Neuronal stem cell (in vitro differentiated cells): Measurements from ENCODE around the gene SYNGR2.

Source experiments
- DNase-seq: peaks from one replicate; pipeline ENCODE4 v3.0.0-alpha.2; 2013; ENCODE audit warnings: low spot score
- H2AFZ ChIP-seq: one replicate; pipeline ENCODE4 v1.6.1; 2013; ENCODE audit warnings: mild to moderate bottlenecking, low read length, inconsistent platforms
- H2AK5ac ChIP-seq: 2 replicates; pipeline ENCODE4 v1.6.1; 2013; ENCODE audit warnings: low read depth, mild to moderate bottlenecking, inconsistent platforms, low read length, moderate library complexity, mixed read lengths
- H2BK120ac ChIP-seq: 2 replicates; pipeline ENCODE4 v1.6.1; 2013; ENCODE audit warnings: low read depth, mild to moderate bottlenecking, inconsistent platforms, low read length, moderate library complexity, mixed read lengths
- H2BK12ac ChIP-seq: one replicate; pipeline ENCODE4 v1.6.1; 2013; ENCODE audit warnings: low read length, inconsistent platforms
- H2BK15ac ChIP-seq: 2 replicates; pipeline ENCODE4 v1.6.1; 2013; ENCODE audit warnings: mild to moderate bottlenecking, low read length, inconsistent platforms, mixed read lengths
- H2BK5ac ChIP-seq: one replicate; pipeline ENCODE4 v1.6.1; 2013; ENCODE audit warnings: inconsistent platforms, mild to moderate bottlenecking, low read length, moderate library complexity
- H3K14ac ChIP-seq: one replicate; pipeline ENCODE4 v1.6.1; 2013; ENCODE audit warnings: low read length, inconsistent platforms
- H3K18ac ChIP-seq: 2 replicates; pipeline ENCODE4 v1.6.1; 2013; ENCODE audit warnings: low read length, inconsistent platforms
- H3K23ac ChIP-seq: 2 replicates; pipeline ENCODE4 v1.6.1; 2013; ENCODE audit warnings: low read depth, mild to moderate bottlenecking, mixed read lengths, low read length, inconsistent platforms; ENCODE audit not compliant: poor library complexity
- H3K27ac ChIP-seq: replicated peaks from 3 replicates; pipeline ENCODE4 v1.5.1; 2013; ENCODE audit warnings: low read length, inconsistent platforms
- H3K27me3 ChIP-seq, 3 experiments: 2 replicates each; pipeline ENCODE4 v1.6.1; 2013; ENCODE audit warnings: low read length in 3 of 3, mild to moderate bottlenecking in 2 of 3, inconsistent platforms in 1 of 3, low read depth in 1 of 3, mixed read lengths in 1 of 3, moderate library complexity in 1 of 3; ENCODE audit not compliant: control insufficient read depth in 3 of 3, insufficient read depth in 3 of 3
- H3K36me3 ChIP-seq, 2 donors: replicated peaks in 1 of 2; 2 replicates each; pipeline ENCODE4 v1.6.1; 2013; ENCODE audit warnings: low read length in 2 of 2; ENCODE audit not compliant: control insufficient read depth in 2 of 2, insufficient read depth in 2 of 2
- H3K4ac ChIP-seq: 2 replicates; pipeline ENCODE4 v1.6.1; 2013; ENCODE audit warnings: inconsistent platforms, mild to moderate bottlenecking, low read length, moderate library complexity
- H3K4me1 ChIP-seq, 2 donors: 1 replicate in 1 of 2; 2 replicates in 1 of 2; pipeline ENCODE4 v1.6.1; 2013; ENCODE audit warnings: low read length in 2 of 2, low read depth in 1 of 2; ENCODE audit not compliant: control insufficient read depth in 2 of 2, insufficient read depth in 1 of 2
- H3K4me2 ChIP-seq: one replicate; pipeline ENCODE4 v1.6.1; 2013; ENCODE audit warnings: mild to moderate bottlenecking, low read length, inconsistent platforms; ENCODE audit not compliant: insufficient read depth, poor library complexity, severe bottlenecking
- H3K4me3 ChIP-seq, 2 donors: 2 replicates each; pipeline ENCODE4 v1.5.1; 2013; ENCODE audit warnings: low read length in 2 of 2, mild to moderate bottlenecking in 2 of 2, inconsistent platforms in 1 of 2, moderate library complexity in 1 of 2
- H3K79me1 ChIP-seq: one replicate; pipeline ENCODE4 v1.6.1; 2013; ENCODE audit warnings: low read depth, mild to moderate bottlenecking, inconsistent platforms, low read length, moderate library complexity
- H3K9ac ChIP-seq: one replicate; pipeline ENCODE4 v1.6.1; 2013; ENCODE audit warnings: mild to moderate bottlenecking, low read depth, low read length, inconsistent platforms; ENCODE audit not compliant: poor library complexity
- H3K9me3 ChIP-seq, 2 donors: replicated peaks in 1 of 2; 2 replicates each; pipeline versions ENCODE3 to v1.6.1; 2013; ENCODE audit warnings: low read length in 2 of 2, mild to moderate bottlenecking in 2 of 2, inconsistent platforms in 1 of 2, low read depth in 1 of 2, mixed read lengths in 1 of 2, moderate library complexity in 1 of 2; ENCODE audit not compliant: control insufficient read depth in 2 of 2, insufficient read depth in 1 of 2
- H4K8ac ChIP-seq: one replicate; pipeline ENCODE4 v1.6.1; 2013; ENCODE audit warnings: low read depth, mild to moderate bottlenecking, inconsistent platforms, low read length, moderate library complexity
- H4K91ac ChIP-seq: one replicate; pipeline ENCODE4 v1.6.1; 2013; ENCODE audit warnings: low read length, low read depth, mild to moderate bottlenecking, inconsistent platforms; ENCODE audit not compliant: poor library complexity
- WGBS, 2 donors: extraction: QIAGEN DNeasy Blood & Tissue Kit; methylation state at CpG; one replicate each; pipeline ENCODE4 v1.1.7; 2013; ENCODE audit warnings: missing lambda C conversion rate in 2 of 2, mixed read lengths in 1 of 2; ENCODE audit not compliant: insufficient read length in 2 of 2, insufficient replicate concordance in 1 of 2; ENCODE audit errors: extremely low coverage in 2 of 2; 5-methylcytosine and 5-hydroxymethylcytosine counted together

The SYNGR2 gene

DNA sequence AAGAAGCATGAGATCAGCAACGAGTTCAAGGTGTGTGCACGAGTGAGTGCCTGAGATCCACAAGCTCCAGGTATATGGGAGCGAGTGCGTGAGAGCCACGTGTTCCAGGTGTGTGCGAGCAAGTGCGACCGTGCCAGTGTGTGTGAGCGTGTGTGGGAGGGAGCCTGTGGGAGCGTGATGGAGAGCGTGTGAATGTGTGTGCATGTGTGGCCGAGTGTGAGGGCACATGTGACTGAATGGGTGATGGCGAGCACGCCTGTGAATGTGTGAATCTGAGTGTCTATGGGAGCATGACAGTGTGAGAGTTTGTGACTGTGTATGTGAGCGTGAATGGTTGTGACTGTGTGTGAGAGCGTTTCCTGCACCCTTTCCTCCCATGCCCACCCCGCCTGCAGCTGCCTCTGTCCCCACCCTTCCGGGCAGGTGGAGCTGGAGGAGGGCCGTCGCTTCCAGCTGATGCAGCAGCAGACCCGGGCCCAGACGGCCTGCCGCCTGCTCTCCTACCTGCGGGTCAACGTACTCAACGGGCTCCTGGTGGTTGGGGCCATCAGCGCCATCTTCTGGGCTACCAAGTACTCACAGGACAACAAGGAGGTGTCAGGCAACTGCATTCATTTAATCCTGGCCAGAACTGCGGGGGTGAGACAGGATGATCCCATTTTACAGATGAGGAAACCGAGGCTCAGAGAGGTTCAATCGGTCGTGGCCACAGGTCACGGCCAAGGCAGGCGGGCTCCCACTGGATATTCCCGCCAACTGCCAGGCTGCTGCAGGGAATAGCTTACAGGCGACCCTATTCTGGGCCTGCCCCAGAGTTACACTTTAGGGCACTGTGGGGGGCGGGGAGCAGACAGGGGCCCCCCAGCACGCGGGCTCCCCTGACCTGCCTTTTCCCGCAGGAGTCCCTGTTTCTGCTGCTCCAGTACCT, 34.1 kb upstream of the SYNGR2 start:
- peaks cover 6% of the 10 kb centered on the region for H3K79me1 ChIP-seq
- peak overlapping the region; percentile 32 for H3K9ac ChIP-seq
- H3K27me3 ChIP-seq: peaks cover 6 to 50% (median 29%) of the 10 kb centered on the region in 3 experiments
- peak; percentile 54 for DNase-seq
- H4K8ac ChIP-seq: no peak overlapping the region
- no peak overlapping the region for H3K27ac ChIP-seq
- peak overlapping the region; percentile 72 for H2AK5ac ChIP-seq
- no peaks in the 10 kb centered on the region for H3K36me3 ChIP-seq
- H3K18ac ChIP-seq: peak overlapping the region; percentile 72
- H2BK120ac ChIP-seq: no peak overlapping the region
- H2BK15ac ChIP-seq: no peak overlapping the region
- H3K4me2 ChIP-seq: no peak overlapping the region
- H4K91ac ChIP-seq: peak overlapping the region; percentile 13
- no peak overlapping the region for H2AFZ ChIP-seq
- peaks cover 4 to 8% of the 10 kb centered on the region in 2 donors for H3K4me1 ChIP-seq
- peak overlapping the region; percentile 71 for H2BK5ac ChIP-seq
- peaks cover 0 to 4% of the 10 kb centered on the region in 2 donors for H3K9me3 ChIP-seq
- peak overlapping the region in 1 of 2 donors; percentile 0 for H3K4me3 ChIP-seq
- peak overlapping the region; percentile 98 for H3K23ac ChIP-seq
- H3K4ac ChIP-seq: no peak overlapping the region
- H2BK12ac ChIP-seq: peak overlapping the region; percentile 95
- no peak overlapping the region for H3K14ac ChIP-seq
- WGBS, 2 donors: no CpG with 5 or more reads among the region's 39 CpGs

DNA sequence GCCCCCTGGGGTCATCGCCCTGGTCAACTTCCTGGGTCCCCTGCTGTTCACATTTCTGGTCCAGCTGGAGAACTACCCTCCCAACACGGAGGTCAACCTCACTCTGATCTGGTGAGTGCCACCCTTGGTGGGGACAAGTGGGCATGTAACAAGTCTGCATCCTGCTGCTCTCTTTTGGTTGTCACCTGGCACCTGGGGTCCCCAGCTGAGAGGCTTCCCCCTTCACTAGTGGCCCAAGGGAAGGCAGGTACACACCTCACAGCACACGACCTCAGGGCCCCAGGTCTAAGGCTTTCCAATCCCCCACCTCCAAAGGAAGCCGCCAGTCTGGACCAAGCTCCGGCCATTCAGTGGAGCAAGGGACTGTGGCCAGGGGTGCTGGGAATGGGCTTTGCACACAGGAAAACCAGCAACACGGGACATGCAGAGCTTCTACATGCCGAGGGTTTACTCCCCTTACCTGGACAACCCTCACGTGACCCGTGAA, 33.4 kb upstream of the SYNGR2 start:
- no CpG with 5 or more reads among the region's 9 CpGs for WGBS, 2 donors
- no peak overlapping the region for H2BK12ac ChIP-seq

DNA sequence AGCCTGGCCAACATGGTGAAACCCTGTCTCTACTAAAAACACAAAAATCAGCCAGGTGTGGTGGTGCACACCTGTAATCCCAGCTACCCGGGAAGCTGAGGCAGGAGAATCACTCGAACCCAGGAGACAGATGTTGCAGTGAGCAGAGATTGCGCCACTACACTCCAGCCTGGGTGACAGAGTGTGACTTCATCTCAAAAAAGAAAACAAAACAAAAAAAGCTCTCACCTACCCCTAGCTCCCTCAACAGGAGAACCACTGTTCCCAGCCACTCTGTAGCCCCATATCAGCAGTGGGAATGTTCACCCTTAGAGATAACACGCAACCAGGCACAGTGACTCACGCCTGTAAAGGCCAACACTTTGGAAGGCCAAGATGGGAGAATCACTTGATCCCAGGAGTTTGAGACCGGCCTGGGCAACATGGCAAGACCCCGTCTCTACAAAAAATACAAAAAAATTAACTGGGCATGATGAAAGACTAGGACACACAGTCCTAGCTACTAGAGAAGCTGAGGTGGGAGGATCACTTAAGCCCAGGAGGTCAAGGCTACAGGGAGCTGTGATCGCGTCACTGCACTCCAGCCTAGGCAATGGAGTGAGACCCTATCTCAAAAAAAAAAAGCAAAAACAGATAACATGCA, 32.4 kb upstream of the SYNGR2 start:
- Histone ChIP-seq H3K4me1 (peaks cover 0 to 6% of the 10 kb centered on the region in 2 donors), H3K79me1 (peaks cover 8% of the 10 kb centered on the region), H3K27ac (no peak overlapping the region), H3K23ac (no peak overlapping the region), H3K4ac (no peak overlapping the region), H4K91ac (peak overlapping the region; percentile 17), H2AK5ac (no peak overlapping the region), H3K4me3 (no peak overlapping the region), H3K9me3 (peaks cover 0 to 4% of the 10 kb centered on the region in 2 donors), H3K14ac (no peak overlapping the region), H2BK5ac (no peak overlapping the region), H2AFZ (no peak overlapping the region), H2BK15ac (no peak overlapping the region), H3K4me2 (no peak overlapping the region), H3K27me3 (peaks cover 6 to 33% (median 29%) of the 10 kb centered on the region in 3 experiments), H3K36me3 (no peaks in the 10 kb centered on the region), H3K9ac (no peak overlapping the region), H4K8ac (no peak overlapping the region), H3K18ac (no peak overlapping the region), H2BK12ac (no peak overlapping the region), H2BK120ac (no peak overlapping the region)
- no peak for DNase-seq
- WGBS, 2 donors: no CpG with 5 or more reads among the region's 9 CpGs

More for the DNA sequence above, 33.4 kb upstream of the SYNGR2 start:
- no peak overlapping the region for H3K14ac ChIP-seq
- peaks cover 6 to 43% (median 29%) of the 10 kb centered on the region in 3 experiments for H3K27me3 ChIP-seq
- peak overlapping the region; percentile 40 for H2AK5ac ChIP-seq
- no peak overlapping the region for H3K4me3 ChIP-seq
- no peak overlapping the region for H4K91ac ChIP-seq
- H3K4ac ChIP-seq: no peak overlapping the region
- H3K79me1 ChIP-seq: peaks cover 6% of the 10 kb centered on the region
- H2BK5ac ChIP-seq: peak overlapping the region; percentile 71
- no peak for DNase-seq
- no peak overlapping the region for H2AFZ ChIP-seq
- H3K36me3 ChIP-seq: no peaks in the 10 kb centered on the region
- H3K27ac ChIP-seq: no peak overlapping the region
- peaks cover 2 to 8% of the 10 kb centered on the region in 2 donors for H3K4me1 ChIP-seq
- H4K8ac ChIP-seq: no peak overlapping the region
- H2BK15ac ChIP-seq: peak overlapping the region; percentile 75
- peak overlapping the region; percentile 17 for H3K18ac ChIP-seq
- H3K9ac ChIP-seq: no peak overlapping the region
- no peak overlapping the region for H3K4me2 ChIP-seq
- H3K23ac ChIP-seq: peak overlapping the region; percentile 25
- H3K9me3 ChIP-seq: peaks cover 0 to 4% of the 10 kb centered on the region in 2 donors
- H2BK120ac ChIP-seq: no peak overlapping the region
